ENCODE measurements around the gene PBX3. TPM values are rescaled to one million over a fixed set of nuclear protein-coding genes. Genes with fewer than 3 reads are reported as not detected.

The PBX3 gene
- total and polyA plus RNA-seq, 2 of the 13 experiments (the other 11 are each of a cell fraction or from before 2014, with no cell fraction given) = 6.0 to 11.2 TPM

DNA sequence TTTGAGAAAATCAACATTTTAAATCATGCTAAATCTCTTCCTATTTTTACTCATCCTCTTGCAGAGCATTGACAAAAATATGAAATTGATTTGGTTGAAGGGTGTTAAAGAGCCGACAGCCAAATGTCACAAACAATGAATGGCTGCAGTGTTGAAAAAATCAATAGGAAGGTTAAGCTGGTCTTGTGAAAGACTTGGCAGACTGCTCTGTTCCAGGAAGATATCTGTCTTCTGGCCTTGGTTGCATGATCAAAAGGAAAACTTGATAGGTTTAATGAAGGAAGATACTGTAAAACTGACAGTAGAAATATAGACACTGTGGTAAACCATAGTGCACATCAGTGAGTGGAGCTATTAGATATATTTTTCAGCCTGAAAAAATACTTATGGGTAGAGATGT, 103.6 kb downstream of the PBX3 start (continued):
- TF ChIP-seq ZHX2 (IDR thresholded peaks at IDR 0.05; ENCODE audit: low read depth) (no peak), ZHX2 (CRISPR knock-in tag; IDR thresholded peaks at IDR 0.05; ENCODE audit: borderline replicate concordance) (no peak), NRL (CRISPR knock-in tag; IDR thresholded peaks at IDR 0.05; ENCODE audit: borderline replicate concordance) (no peak), TOPORS (CRISPR knock-in tag; IDR thresholded peaks at IDR 0.05) (no peak), HOXA7 (CRISPR knock-in tag; IDR thresholded peaks at IDR 0.05) (no peak), ZKSCAN1 (IDR thresholded peaks at IDR 0.05; ENCODE audit: low read length) (no peak), FOXO1 (CRISPR knock-in tag; IDR thresholded peaks at IDR 0.05) (no peak; the same call in 1 of the 2 replicates), ATF2 (CRISPR knock-in tag; IDR thresholded peaks at IDR 0.05) (0 out of 2 replicates have a peak, but pooled peaks have one; percentile 19), SIX1 (CRISPR knock-in tag; IDR thresholded peaks at IDR 0.05; ENCODE audit: borderline replicate concordance) (peak; percentile 49; the same call in 1 of the 2 replicates), NKX3-1 (CRISPR knock-in tag; IDR thresholded peaks at IDR 0.05) (no peak), SP5 (CRISPR knock-in tag; IDR thresholded peaks at IDR 0.05; ENCODE audit: borderline replicate concordance, low read depth) (no peak), ZNF616 (CRISPR knock-in tag; IDR thresholded peaks at IDR 0.05; ENCODE audit: low read depth) (no peak), NCOA2 (CRISPR knock-in tag; IDR thresholded peaks at IDR 0.05) (peak; percentile 91), ZNF431 (CRISPR knock-in tag; IDR thresholded peaks at IDR 0.05; ENCODE audit: borderline replicate concordance, low read depth) (no peak), ZNF432 (CRISPR knock-in tag; IDR thresholded peaks at IDR 0.05; ENCODE audit: borderline replicate concordance) (no peak), GLI4 (CRISPR knock-in tag; IDR thresholded peaks at IDR 0.05; ENCODE audit: borderline replicate concordance) (no peak), ZSCAN5A (CRISPR knock-in tag; IDR thresholded peaks at IDR 0.05; ENCODE audit: borderline replicate concordance) (no peak), ZFP36L1 (CRISPR knock-in tag; IDR thresholded peaks at IDR 0.05) (no peak), ZNF709 (CRISPR knock-in tag; IDR thresholded peaks at IDR 0.05) (no peak)
- TF ChIP-seq, protein P1, sequence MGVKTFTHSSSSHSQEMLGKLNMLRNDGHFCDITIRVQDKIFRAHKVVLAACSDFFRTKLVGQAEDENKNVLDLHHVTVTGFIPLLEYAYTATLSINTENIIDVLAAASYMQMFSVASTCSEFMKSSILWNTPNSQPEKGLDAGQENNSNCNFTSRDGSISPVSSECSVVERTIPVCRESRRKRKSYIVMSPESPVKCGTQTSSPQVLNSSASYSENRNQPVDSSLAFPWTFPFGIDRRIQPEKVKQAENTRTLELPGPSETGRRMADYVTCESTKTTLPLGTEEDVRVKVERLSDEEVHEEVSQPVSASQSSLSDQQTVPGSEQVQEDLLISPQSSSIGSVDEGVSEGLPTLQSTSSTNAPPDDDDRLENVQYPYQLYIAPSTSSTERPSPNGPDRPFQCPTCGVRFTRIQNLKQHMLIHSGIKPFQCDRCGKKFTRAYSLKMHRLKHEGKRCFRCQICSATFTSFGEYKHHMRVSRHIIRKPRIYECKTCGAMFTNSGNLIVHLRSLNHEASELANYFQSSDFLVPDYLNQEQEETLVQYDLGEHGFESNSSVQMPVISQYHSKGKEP (CRISPR knock-in tag; IDR thresholded peaks at IDR 0.05) = no peak

Data from HepG2 (cell line).